ENCODE measurements around the gene COASY. TPM values are rescaled to one million over a fixed set of nuclear protein-coding genes. Genes with fewer than 3 reads are reported as not detected.

Gene COASY
- total RNA-seq, 4 donors from 2014 or later: 13.4 to 27.5 (median 22.4) TPM

DNA sequence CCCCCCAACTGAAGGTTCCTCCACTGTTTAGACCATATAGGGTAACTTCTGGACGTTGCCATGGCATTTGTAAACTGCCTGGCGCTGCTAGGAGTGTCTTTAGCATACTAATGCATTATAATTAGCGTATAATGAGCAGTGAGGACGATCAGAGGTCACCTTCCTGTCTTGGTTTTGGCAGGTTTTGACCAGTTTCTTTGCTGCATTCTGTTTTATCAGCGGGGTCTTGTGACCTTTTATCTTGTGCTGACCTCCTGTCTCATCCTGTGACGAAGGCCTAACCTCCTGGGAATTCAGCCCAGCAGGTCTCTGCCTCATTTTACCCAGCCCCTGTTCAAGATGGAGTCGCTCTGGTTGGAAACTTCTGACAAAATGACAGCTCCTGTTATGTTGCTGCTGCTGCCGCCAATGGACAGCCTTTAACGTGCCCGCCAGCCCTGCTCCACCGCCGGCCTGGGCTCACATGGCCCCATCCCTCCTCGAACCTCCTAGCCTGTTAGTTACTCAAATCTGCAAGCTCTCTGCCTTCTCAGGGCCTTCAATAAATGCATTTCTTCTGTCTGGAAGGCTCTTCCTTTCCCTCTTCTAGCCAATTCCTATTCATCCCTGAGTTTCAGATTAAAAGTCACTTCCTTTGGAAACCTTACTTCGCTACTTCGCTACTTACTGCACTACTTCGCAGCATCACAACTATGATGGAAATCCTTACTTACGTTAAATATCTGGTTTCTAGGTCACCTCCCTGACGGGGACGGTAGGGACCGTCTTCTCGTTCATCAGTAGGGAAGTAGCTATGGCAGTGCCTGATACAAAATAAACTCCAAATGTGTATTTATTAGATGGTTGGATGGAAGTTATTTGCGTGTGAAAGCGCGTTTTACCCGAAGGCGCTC lies 26.5 kb upstream of the COASY start:
- H3K36me3 ChIP-seq: peaks cover 13 to 23% (median 19%) of the 10 kb centered on the region in 4 donors

DNA sequence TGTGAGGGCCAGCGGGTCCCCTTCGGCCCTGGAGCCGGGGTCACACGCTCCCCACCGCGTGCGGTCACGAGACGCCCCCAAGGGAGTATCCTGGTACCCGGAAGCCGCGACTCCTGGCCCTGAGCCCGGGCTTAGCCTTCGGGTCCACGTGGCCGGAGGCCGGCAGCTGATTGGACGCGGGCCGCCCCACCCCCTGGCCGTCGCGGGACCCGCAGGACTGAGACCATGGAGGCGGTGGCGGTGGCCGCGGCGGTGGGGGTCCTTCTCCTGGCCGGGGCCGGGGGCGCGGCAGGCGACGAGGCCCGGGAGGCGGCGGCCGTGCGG lies 25.9 kb upstream of the COASY start, which contains the start of gene NAGLU:
NAGLU (plus strand) TSS at position 194 of the 324 bp plus-strand sequence; CDS start at position 226, 32 bp downstream.
- peaks cover 18 to 51% (median 45%) of the 10 kb centered on the region in 4 donors for H3K4me1 ChIP-seq
- 0% methylated on average over 16 of the region's 40 CpGs for WGBS
- DNase-seq (ENCODE audit: extremely low spot score): peak; percentile 99
- no peaks in the 10 kb centered on the region for H3K9me3 ChIP-seq
- TF ChIP-seq POLR2A (IDR thresholded peaks at IDR 0.05; ENCODE audit: low read depth): peak; percentile 72
- TF ChIP-seq EP300 (IDR thresholded peaks at IDR 0.05): no peak
- TF ChIP-seq POLR2AphosphoS5 (IDR thresholded peaks at IDR 0.05): peak; percentile 89 to 97
- TF ChIP-seq, protein P1, sequence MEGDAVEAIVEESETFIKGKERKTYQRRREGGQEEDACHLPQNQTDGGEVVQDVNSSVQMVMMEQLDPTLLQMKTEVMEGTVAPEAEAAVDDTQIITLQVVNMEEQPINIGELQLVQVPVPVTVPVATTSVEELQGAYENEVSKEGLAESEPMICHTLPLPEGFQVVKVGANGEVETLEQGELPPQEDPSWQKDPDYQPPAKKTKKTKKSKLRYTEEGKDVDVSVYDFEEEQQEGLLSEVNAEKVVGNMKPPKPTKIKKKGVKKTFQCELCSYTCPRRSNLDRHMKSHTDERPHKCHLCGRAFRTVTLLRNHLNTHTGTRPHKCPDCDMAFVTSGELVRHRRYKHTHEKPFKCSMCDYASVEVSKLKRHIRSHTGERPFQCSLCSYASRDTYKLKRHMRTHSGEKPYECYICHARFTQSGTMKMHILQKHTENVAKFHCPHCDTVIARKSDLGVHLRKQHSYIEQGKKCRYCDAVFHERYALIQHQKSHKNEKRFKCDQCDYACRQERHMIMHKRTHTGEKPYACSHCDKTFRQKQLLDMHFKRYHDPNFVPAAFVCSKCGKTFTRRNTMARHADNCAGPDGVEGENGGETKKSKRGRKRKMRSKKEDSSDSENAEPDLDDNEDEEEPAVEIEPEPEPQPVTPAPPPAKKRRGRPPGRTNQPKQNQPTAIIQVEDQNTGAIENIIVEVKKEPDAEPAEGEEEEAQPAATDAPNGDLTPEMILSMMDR (IDR thresholded peaks at IDR 0.05): peak in 1 of 3 experiments; percentile 11
- no peaks in the 10 kb centered on the region for H3K27me3 ChIP-seq
- peak within 1 kb of the TSS; percentile 63 to 89 (median 74) for H3K4me3 ChIP-seq
- peaks cover 13 to 29% (median 24%) of the 10 kb centered on the region in 4 donors for H3K36me3 ChIP-seq
- peak within 1 kb of the TSS; percentile 86 to 98 (median 92) for H3K27ac ChIP-seq (replicated peaks in 1 of 4)
- intact Hi-C loops (cut with DNase I): no loop called here

More for the DNA sequence above, 26.5 kb upstream of the COASY start:
- no peak for DNase-seq (ENCODE audit: extremely low spot score)
- peak overlapping the region; percentile 63 to 89 (median 74) for H3K4me3 ChIP-seq
- H3K27ac ChIP-seq (replicated peaks in 1 of 4): peak overlapping the region; percentile 86 to 98 (median 92)
- WGBS: 36% methylated on average over 26 of the region's 26 CpGs
- TF ChIP-seq POLR2AphosphoS5 (IDR thresholded peaks at IDR 0.05) (no peak), EP300 (IDR thresholded peaks at IDR 0.05) (no peak), POLR2A (IDR thresholded peaks at IDR 0.05; ENCODE audit: low read depth) (no peak)
- TF ChIP-seq, protein P1 (IDR thresholded peaks at IDR 0.05): no peak
- H3K4me1 ChIP-seq: peaks cover 18 to 56% (median 50%) of the 10 kb centered on the region in 4 donors
- intact Hi-C loops (cut with DNase I): no loop called here
- no peaks in the 10 kb centered on the region for H3K27me3 ChIP-seq
- H3K9me3 ChIP-seq: no peaks in the 10 kb centered on the region

DNA sequence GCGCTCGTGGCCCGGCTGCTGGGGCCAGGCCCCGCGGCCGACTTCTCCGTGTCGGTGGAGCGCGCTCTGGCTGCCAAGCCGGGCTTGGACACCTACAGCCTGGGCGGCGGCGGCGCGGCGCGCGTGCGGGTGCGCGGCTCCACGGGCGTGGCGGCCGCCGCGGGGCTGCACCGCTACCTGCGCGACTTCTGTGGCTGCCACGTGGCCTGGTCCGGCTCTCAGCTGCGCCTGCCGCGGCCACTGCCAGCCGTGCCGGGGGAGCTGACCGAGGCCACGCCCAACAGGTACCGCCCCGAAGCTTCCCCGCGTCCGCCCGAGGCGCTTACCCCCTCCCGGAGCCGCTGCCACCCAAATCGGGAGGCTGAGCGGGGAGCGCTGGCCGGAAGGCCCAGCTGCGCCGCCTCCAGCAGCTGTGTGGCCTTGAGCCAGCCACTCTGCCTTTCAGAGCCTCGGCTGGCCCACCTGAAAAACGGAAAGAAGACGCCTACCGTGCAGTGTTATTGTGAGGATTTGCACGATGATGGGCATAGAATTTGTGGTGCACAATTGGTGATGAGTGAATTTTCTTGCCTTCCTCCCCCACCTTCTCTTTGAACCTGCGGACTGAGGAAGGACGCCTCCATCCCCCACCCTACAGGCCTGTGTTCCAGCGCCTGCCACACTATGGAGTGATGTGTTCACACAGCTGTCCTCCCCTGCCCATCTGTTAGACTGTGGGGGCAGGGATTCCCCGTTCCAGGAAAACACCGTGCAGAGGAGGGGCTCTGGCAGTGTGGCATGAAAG lies 25.4 kb upstream of the COASY start:
- H3K27ac ChIP-seq (replicated peaks in 1 of 4): peak overlapping the region; percentile 86 to 98 (median 92)
- H3K27me3 ChIP-seq: no peaks in the 10 kb centered on the region
- H3K9me3 ChIP-seq: no peaks in the 10 kb centered on the region
- peaks cover 18 to 45% (median 39%) of the 10 kb centered on the region in 4 donors for H3K4me1 ChIP-seq
- H3K4me3 ChIP-seq: peak overlapping the region; percentile 63 to 89 (median 74)
- intact Hi-C loops (cut with DNase I): no loop called here
- peak; percentile 97 for DNase-seq (ENCODE audit: extremely low spot score)
- TF ChIP-seq POLR2AphosphoS5 (IDR thresholded peaks at IDR 0.05) (peak in 1 of 2 donors; percentile 76), EP300 (IDR thresholded peaks at IDR 0.05) (no peak)
- TF ChIP-seq, protein P1 (IDR thresholded peaks at IDR 0.05): no peak
- peaks cover 13 to 34% (median 29%) of the 10 kb centered on the region in 4 donors for H3K36me3 ChIP-seq
- 5% methylated on average over 12 of the region's 65 CpGs for WGBS

DNA sequence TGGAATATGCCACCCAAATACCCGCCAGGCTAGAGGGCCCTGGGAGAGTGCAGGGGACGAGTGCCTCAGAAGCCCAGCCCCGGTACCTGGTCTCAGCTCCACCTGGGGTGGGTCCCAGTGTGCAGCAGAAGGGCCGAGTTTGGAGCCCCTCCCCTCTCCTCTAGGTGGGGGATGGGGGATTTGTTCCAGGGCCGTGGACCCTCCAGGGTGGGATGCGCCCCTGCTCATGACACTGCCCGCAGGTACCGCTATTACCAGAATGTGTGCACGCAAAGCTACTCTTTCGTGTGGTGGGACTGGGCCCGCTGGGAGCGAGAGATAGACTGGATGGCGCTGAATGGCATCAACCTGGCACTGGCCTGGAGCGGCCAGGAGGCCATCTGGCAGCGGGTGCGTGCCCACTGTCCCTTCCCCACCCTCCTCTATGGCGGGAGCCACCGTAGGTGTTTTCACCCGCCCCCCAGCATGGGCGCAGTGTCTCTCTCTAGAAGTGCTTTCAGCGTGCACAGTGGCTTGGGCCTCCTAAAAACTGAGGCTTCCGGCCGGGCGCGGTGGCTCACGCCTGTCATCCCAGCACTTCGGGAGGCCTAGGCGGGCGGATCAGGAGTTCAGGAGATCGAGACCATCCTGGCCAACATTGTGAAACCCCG lies 24.7 kb upstream of the COASY start:
- Histone ChIP-seq H3K27ac (replicated peaks in 1 of 4) (peak overlapping the region; percentile 86 to 98 (median 92)), H3K9me3 (no peaks in the 10 kb centered on the region), H3K4me3 (peak overlapping the region; percentile 63 to 89 (median 74)), H3K27me3 (no peaks in the 10 kb centered on the region), H3K36me3 (peaks cover 15 to 42% (median 37%) of the 10 kb centered on the region in 4 donors), H3K4me1 (peaks cover 18 to 41% (median 34%) of the 10 kb centered on the region in 4 donors)
- intact Hi-C loops (cut with DNase I): no loop called here
- TF ChIP-seq POLR2A (IDR thresholded peaks at IDR 0.05; ENCODE audit: low read depth) (no peak), POLR2AphosphoS5 (IDR thresholded peaks at IDR 0.05) (no peak), EP300 (IDR thresholded peaks at IDR 0.05) (no peak)
- 94% methylated on average over 9 of the region's 31 CpGs for WGBS
- no peak for DNase-seq (ENCODE audit: extremely low spot score)
